ENCODE measurements around the gene ZNF837.

The ZNF837 gene

DNA sequence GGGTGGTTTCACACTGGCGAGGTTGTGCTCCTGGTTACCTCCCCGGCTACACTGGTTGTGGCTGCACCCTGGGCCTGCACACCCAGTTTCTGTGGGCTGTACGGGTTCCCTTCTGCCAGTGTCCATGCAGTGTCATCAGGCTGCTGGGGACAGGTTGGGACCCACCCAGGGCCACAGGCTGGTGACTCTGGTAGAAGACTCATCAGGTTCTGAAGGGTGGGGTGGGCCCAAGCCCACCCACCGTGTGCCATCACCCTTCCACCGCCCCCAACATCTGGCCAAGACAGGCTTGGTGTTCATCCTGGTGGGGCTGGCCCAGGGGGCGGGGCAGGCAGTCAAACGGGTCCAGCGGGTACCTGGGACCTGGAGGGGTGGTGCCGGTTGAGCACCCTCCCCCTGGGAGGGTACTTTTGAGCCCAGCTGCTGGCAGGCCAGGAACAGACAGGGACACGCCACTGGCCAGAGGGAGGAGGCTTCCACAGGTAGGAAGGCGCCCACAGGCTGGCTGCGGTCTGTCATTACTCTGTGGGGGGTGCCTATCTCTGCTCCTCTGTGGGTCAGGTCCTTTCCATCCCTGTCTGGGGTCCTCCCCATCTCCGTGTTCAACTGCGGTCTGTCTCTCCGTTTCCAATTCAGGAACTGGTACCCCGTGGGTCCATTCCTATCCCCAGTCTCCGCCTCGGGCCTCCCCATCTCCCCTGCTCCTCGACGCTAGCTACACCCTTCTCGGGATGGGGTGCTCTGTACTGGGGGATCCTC lies 14.6 kb upstream of the ZNF837 start, which contains the start of gene RNF225:
Gene RNF225 (plus strand): TSS at position 437 of the 759 bp plus-strand sequence. CDS start 434 bp downstream, outside the sequence.
- Histone ChIP-seq H3K36me3 (replicated peaks; ENCODE audit: insufficient read depth, low read length) (no peaks in the 10 kb centered on the region; the same call in 1 of the 2 replicates), H3K27me3 (replicated peaks; ENCODE audit: insufficient read depth, low read length) (no peaks in the 10 kb centered on the region), H3K4me1 (ENCODE audit: low read length) (peaks cover 3% of the 10 kb centered on the region; the same call in 1 of the 2 replicates), H3K9ac (ENCODE audit: low read length) (no peak within 1 kb of the TSS), H4K20me1 (ENCODE audit: insufficient read depth, low read length) (no peaks in the 10 kb centered on the region), H3K4me3 (ENCODE audit: low read length) (no peak within 1 kb of the TSS), H2AFZ (ENCODE audit: low read length) (no peak within 1 kb of the TSS), H3F3A (ENCODE audit: insufficient read depth, low read length) (no peaks in the 10 kb centered on the region), H3K4me2 (ENCODE audit: low read depth, low read length) (no peak within 1 kb of the TSS), H3K9me2 (replicated peaks; ENCODE audit: insufficient read depth, low read length) (no peaks in the 10 kb centered on the region), H3K9me3 (replicated peaks; ENCODE audit: insufficient read depth, low read length) (no peaks in the 10 kb centered on the region), H3K27ac (ENCODE audit: low read length) (no peak within 1 kb of the TSS), H3K79me2 (ENCODE audit: low read length) (peaks cover 14% of the 10 kb centered on the region)
- TF ChIP-seq EZH2phosphoT487 (IDR thresholded peaks at IDR 0.05; ENCODE audit: low read length) = no peak
- TF ChIP-seq, protein P1, sequence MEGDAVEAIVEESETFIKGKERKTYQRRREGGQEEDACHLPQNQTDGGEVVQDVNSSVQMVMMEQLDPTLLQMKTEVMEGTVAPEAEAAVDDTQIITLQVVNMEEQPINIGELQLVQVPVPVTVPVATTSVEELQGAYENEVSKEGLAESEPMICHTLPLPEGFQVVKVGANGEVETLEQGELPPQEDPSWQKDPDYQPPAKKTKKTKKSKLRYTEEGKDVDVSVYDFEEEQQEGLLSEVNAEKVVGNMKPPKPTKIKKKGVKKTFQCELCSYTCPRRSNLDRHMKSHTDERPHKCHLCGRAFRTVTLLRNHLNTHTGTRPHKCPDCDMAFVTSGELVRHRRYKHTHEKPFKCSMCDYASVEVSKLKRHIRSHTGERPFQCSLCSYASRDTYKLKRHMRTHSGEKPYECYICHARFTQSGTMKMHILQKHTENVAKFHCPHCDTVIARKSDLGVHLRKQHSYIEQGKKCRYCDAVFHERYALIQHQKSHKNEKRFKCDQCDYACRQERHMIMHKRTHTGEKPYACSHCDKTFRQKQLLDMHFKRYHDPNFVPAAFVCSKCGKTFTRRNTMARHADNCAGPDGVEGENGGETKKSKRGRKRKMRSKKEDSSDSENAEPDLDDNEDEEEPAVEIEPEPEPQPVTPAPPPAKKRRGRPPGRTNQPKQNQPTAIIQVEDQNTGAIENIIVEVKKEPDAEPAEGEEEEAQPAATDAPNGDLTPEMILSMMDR (IDR thresholded peaks at IDR 0.05; ENCODE audit: low read length) = no peak
- TF ChIP-seq EZH2 (optimal IDR thresholded peaks at IDR 0.05; ENCODE audit: low read depth, low read length) = no peak
- DNase-seq = no peak

DNA sequence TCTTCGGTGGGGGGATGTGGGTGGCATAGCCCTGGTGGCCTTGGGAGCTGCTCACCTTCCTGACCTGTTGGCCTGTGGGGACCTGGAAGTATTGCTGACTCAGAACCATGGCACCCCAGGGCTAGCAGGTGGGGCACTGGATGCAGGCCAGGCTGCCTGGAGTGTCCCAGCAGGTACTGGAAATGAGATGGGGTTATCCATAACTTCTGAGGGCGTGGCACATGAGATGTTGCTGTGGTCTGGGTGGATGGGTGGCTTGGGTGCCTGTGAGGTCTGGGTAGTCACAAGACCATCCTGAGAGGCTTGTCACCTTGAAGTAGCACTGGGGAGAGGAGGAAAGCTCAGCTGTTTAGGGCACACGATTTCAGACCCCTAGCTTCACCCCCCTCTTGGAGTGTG lies 14.0 kb upstream of the ZNF837 start:
- DNase-seq = no peak
- Histone ChIP-seq H3K27ac (ENCODE audit: low read length) (no peak overlapping the region), H3K79me2 (ENCODE audit: low read length) (peaks cover 14% of the 10 kb centered on the region), H3K9ac (ENCODE audit: low read length) (no peak overlapping the region), H3K9me2 (replicated peaks; ENCODE audit: insufficient read depth, low read length) (no peaks in the 10 kb centered on the region), H3K9me3 (replicated peaks; ENCODE audit: insufficient read depth, low read length) (no peaks in the 10 kb centered on the region), H3K4me1 (ENCODE audit: low read length) (peaks cover 3% of the 10 kb centered on the region; the same call in 1 of the 2 replicates), H2AFZ (ENCODE audit: low read length) (no peak overlapping the region), H4K20me1 (ENCODE audit: insufficient read depth, low read length) (no peaks in the 10 kb centered on the region), H3K4me3 (ENCODE audit: low read length) (no peak overlapping the region), H3K36me3 (replicated peaks; ENCODE audit: insufficient read depth, low read length) (no peaks in the 10 kb centered on the region; the same call in 1 of the 2 replicates), H3K4me2 (ENCODE audit: low read depth, low read length) (no peak overlapping the region), H3K27me3 (replicated peaks; ENCODE audit: insufficient read depth, low read length) (no peaks in the 10 kb centered on the region), H3F3A (ENCODE audit: insufficient read depth, low read length) (no peaks in the 10 kb centered on the region)
- TF ChIP-seq EZH2phosphoT487 (IDR thresholded peaks at IDR 0.05; ENCODE audit: low read length) (no peak), EZH2 (optimal IDR thresholded peaks at IDR 0.05; ENCODE audit: low read depth, low read length) (no peak)
- TF ChIP-seq, protein P1 (IDR thresholded peaks at IDR 0.05; ENCODE audit: low read length) = no peak

DNA sequence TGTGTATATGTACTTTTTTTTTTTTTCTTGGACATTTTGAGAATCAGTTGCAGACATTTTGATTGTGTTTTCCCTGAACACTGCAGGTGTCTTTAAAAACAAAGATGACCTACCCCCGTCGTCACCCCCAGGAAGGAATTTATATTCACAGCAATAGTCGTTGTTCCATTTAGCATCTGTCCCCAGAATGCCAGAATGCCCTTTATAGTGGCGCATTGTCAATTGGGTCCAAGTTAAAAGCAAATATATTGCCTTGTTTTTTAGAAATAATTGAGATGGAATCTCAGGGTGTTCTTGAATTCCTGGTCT lies 12.8 kb upstream of the ZNF837 start:
- Histone ChIP-seq H3K36me3 (replicated peaks; ENCODE audit: insufficient read depth, low read length) (peaks cover 3% of the 10 kb centered on the region; the same call in 1 of the 2 replicates), H3F3A (ENCODE audit: insufficient read depth, low read length) (no peaks in the 10 kb centered on the region), H3K4me2 (ENCODE audit: low read depth, low read length) (no peak overlapping the region), H3K9me3 (replicated peaks; ENCODE audit: insufficient read depth, low read length) (no peaks in the 10 kb centered on the region), H3K79me2 (ENCODE audit: low read length) (peaks cover 21% of the 10 kb centered on the region), H4K20me1 (ENCODE audit: insufficient read depth, low read length) (no peaks in the 10 kb centered on the region), H3K4me3 (ENCODE audit: low read length) (no peak overlapping the region), H3K4me1 (ENCODE audit: low read length) (peaks cover 3% of the 10 kb centered on the region; the same call in 1 of the 2 replicates), H3K27me3 (replicated peaks; ENCODE audit: insufficient read depth, low read length) (no peaks in the 10 kb centered on the region), H3K27ac (ENCODE audit: low read length) (no peak overlapping the region), H3K9ac (ENCODE audit: low read length) (no peak overlapping the region), H2AFZ (ENCODE audit: low read length) (no peak overlapping the region), H3K9me2 (replicated peaks; ENCODE audit: insufficient read depth, low read length) (no peaks in the 10 kb centered on the region)
- no peak for DNase-seq
- no peak for TF ChIP-seq EZH2phosphoT487 (IDR thresholded peaks at IDR 0.05; ENCODE audit: low read length)
- TF ChIP-seq, protein P1 (IDR thresholded peaks at IDR 0.05; ENCODE audit: low read length) = no peak
- TF ChIP-seq EZH2 (optimal IDR thresholded peaks at IDR 0.05; ENCODE audit: low read depth, low read length) = no peak
